CD4-positive, alpha-beta T cell treated with Interleukin-6 at 100 ng/mL for 8 hours (primary cell): ENCODE measurements around the gene SRMS.
A peak's percentile ranks its signal among the peaks of the same experiment; 100 is the strongest.

Experiments
- DNase-seq: peaks from one replicate; pipeline ENCODE4 v3.0.0-alpha.2; 2020; ENCODE audit warnings: mixed read lengths, low spot score

The SRMS gene

GRCh38 chr20:63537525-63538203 is 9.9 kb downstream of the SRMS start:
- DNase-seq, result peak; percentile 94

DNA sequence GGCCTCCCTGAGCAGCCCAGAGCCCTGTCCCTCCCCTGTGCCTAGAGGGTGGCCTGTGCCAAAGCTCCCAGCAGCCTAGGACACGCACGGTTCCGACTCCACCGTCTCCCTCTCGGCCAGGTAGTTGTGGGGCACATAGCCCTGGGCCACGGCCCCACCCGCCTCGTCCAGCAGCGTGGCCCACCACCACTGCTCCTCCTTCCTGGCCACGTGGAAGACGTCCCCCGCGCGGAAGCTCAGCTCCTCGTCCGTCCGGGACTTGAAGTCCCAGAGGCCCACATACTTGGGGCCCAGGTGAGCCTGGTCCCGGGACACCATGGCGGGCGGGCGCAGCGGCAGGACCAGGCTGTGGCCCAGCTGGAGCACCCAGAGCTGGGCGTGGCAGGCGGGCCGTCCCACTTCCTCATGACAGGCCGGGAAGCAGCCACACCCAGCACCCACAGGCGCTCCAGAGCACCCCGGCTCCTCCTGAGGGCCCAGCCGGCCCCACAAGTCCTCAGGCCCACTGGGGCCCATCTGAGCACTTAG is 10.5 kb downstream of the SRMS start, which contains the start of gene PTK6:
PTK6 (minus strand) TSS at position 380 of the 528 bp plus-strand sequence; CDS start at position 318, 62 bp downstream.
- DNase-seq, result no peak

DNA sequence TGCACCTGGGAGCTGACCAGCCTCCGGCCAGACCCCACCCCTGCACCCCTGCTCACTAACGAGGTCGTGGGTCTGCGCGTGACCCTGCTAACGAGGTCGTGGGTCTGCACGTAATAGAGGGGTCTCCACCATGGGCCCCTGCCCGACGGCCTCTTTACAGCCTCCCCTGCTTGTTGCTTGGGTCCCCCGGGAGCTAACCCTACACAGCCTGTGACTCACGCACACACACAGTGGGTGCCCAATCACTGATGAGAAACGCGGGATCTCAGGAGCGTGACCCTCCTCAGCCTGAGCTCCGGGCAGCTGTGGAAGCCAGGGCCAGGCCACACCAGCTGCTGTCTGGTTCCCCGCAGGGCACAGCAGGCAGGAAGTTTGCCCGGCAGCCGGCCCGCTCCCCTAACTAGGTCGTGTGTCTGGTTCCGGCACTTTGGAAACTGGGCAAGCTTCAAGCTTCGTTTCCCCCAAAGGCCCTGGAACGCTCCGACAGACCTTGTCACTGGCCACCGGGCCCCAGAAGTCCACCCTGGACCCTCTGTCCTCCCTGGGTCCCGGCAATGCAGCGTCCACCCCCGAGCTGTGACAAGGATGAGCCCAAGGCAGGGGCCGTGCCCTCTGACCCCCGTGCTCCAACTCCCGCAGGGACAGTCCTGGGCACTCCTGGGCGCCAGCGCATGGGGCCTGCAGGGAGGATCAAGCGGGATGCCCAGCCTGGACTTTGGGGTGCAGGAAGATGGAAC is 11.1 kb downstream of the SRMS start:
- no peak for DNase-seq

GRCh38 chr20:63534831-63535651 is 12.5 kb downstream of the SRMS start:
- no peak for DNase-seq

GRCh38 chr20:63534427-63534830 is 13.1 kb downstream of the SRMS start:
- DNase-seq, result no peak

DNA sequence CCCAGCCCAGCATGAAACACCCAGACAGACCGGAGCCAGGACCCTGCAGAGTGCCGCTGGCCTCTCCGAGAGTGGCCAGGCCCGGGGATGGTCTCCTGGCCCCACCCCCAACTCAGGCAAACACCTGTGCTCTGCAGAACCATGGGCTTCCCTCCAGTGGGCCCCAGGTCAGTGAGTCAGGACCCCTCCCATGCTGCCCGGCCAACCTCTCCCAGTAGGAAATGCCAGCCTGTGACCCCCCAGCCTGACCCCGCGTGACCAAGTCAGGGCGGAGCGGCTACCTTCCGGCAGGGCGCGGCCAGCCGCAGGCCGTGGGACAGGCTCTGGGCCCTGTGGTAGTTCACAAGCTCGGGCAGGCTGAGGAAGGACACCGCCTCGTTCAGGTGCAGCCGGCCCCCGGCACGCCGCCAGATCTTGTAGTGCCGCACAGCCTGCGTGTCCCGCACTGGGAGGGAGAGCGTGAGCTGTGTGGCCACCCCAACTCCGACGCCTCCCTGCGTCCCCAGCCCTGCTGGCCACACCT is 13.6 kb downstream of the SRMS start:
- DNase-seq, result no peak

DNA sequence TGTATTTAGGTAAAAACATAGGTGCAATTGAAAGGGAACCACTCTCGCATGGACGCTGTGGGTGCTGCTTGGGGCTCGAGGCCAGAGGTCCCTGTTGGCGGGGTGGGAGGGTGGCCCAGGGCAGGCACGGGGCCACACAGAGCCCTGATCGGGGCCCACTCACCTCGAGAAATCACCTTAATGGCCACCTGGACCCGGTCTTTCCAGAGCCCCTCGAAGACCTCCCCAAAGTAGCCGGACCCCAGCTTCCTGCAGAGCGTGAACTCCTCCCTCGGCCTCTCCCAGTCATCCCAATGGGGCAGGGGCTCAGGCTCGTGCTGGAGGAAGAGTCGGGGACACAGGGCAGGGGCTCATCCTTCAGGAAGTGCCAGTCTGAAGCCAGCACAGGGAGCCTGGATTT is 14.2 kb downstream of the SRMS start:
- DNase-seq, result no peak

DNA sequence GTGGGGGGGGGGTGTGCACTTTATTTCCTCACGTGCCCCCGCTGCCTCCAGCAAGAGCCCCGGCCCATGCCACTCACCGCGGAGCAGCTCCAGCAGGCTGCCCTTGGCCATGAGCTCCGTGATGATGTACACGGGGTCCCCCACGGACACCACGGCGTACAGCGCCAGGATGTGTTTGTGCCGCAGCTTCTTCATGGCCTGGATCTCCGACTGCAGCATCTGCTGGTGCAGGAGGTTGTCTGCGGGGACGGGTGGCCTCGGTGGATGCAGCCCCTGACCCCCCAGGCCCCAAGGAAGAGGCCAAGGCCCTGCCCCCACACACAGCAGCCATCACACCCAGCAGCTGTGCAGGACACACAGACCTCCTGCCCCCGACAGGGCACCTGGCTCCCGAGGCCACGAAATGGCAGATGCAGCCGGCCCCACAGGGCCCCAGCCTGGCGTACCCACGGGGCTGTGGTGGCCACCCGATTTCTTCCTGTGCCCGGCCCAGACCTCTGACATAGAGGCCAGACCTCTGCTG is 15.0 kb downstream of the SRMS start:
- DNase-seq, result no peak

DNA sequence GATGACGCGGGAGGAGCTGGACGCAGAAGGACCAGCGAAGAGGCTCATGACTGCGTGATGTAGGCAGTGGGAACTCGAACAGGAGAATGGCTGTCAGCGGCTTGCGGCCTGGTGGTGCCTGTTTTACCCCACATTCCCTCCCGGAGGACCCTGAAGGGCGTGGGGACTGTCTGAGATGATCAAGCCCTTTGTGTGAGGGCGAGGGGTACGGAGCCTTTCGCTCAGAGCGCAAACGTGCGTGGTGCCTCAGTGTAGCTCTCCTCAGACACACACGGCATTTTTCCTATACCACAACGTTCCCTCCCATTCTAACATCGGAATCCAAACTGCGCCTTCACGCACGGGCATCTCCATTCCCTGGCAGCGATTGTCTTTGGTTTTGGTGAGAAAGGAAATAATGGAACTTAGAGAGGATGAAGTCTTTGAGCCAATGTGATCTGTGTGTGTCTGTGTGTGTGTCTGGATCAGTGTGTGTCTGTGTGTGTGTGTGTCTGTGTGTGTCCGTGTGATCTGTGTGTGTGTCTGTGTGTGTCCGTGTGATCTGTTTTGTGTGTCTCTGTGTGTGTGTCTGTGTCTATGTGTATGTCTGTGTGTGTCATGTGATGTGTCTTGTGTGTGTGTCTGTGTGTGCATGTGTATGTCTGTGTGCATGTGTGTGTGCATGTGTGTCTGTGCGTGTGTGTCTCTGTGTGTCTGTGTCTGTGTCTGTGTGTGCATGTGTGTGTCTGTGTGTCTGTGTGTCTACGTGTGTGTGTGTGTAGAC is 15.7 kb downstream of the SRMS start:
- no peak for DNase-seq

GRCh38 chr20:63530788-63531160 is 16.8 kb downstream of the SRMS start:
- no peak for DNase-seq

DNA sequence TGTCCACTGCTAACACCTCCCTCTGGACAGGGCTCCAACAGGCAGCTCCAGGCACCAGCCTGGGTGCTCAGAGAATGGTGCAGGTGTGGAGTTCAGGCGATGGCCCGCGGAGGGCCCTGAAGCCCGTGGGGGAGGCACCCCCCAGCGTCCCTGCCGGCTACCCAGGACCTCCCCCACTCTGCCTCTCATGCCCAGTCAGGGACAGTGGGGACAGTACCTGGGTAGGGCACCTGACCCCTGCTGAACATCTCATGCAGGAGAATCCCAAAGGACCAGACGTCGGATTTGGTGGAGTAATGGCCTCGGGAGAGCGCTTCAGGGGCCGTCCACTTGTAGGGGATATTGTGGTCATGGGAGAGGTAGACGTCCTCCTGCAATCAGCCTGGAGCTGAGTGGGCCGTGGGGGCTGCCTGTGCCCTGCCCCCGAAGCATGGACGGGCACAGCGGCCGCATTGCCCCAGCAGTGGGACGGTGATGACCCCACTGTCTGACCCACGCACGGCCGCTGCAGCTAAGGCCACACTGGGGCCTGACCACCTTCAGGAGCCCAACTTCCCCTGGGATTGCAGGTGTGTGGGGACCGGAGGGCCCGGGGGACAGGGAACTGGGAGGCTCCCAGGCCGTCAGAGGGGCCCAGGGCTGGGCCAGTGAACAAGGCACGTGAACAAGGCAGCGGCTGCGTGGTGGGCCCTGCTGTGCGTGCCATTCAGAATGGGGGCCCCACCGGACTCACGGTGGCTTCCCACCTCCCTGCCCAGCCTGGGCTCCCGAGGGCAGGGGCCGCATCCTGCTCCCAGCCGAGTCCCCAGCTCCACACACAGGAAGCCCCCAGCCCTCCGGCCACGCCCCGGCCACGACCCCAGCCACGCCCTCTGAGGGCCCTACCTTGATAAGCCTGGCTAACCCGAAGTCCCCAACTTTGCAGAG is 17.4 kb downstream of the SRMS start:
- DNase-seq, result no peak

DNA sequence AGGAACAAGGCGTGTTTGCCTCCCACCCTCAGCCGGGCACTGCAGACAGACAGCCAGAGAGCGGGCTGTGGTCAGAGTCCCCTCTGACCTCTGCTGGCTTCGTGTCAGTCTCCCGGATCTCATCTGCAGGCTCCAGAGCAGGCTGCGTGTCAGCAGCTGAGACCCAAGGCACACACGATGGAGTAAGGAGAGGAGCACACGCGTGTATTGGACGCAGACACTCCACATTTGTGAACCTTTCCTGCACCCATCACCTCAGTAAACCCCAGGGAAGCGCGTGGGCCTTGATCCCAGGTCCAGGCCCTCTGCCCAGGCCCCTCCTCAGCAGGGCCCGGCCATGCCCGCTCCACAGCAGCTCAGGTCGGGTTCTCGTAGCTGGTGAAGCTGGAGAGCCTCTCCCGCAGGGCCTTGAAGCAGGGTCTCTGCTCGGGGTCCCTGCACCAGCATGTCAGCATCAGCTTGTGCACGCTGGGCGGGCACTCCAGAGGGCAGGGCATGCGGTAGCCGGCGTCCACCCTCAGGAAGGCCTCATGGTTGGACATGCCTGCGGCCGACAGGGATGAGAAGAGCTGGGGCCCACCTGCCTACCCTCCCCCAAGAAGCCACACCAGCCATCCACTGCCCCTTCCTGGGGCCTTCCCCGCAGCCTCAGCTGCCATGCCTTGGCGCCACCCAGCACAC is 18.2 kb downstream of the SRMS start:
- no peak for DNase-seq

GRCh38 chr20:63527184-63527583 is 20.4 kb downstream of the SRMS start:
- no peak for DNase-seq

GRCh38 chr20:63525971-63526370 is 21.6 kb downstream of the SRMS start:
- no peak for DNase-seq

DNA sequence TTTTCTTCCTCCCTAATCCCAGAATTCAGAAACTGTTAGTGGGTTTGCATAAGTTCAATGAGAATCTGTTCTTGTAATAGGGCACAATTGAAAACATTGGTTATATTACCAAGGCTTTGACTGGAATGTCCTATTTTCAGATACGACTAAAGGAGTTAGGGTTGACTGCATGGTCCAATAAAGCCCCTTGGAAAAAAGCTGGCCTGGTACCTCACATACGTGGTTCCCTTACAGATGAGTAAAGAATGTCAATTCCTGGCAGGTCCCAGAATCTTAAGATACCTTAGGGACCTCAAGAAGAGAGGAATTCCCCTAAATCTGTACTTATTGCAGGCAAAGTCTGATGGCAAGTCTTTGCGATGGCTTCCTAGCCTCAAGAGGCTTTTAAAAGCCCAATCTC is 22.4 kb downstream of the SRMS start:
- no peak for DNase-seq

- DNase-seq, result no peak
These were observed 24.5 kb downstream of the SRMS start for GRCh38 chr20:63522981-63523611.

GRCh38 chr20:63522091-63522868 is 25.3 kb downstream of the SRMS start:
- DNase-seq, result no peak

DNA sequence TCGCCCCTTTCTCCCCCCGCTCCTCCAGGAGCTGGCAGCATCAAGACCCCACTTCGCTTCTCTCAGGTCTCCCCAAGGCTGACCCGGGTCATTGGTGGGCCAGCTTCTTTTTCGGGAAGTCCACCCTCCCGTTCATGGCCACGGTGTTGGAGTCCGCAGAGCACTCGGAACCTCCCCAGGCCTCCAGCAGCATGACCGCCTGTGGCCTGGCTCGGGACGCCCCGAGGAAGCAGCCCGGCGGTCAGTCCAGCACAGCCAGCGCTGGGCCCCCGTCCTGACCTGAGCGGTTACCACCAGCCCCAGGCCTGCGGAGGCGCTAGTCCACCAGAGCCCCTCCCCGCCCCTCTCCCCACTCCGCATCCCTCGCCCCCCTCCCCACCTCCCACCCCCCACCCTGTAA is 25.9 kb downstream of the SRMS start:
- DNase-seq, result no peak
